ENCODE results near the gene UBL5.
"Not testable (repeated sequence)": the region's sequence is repeated elsewhere in the genome, so short reads cannot be mapped to it uniquely, and the experiment has no call there.

The UBL5 gene

DNA sequence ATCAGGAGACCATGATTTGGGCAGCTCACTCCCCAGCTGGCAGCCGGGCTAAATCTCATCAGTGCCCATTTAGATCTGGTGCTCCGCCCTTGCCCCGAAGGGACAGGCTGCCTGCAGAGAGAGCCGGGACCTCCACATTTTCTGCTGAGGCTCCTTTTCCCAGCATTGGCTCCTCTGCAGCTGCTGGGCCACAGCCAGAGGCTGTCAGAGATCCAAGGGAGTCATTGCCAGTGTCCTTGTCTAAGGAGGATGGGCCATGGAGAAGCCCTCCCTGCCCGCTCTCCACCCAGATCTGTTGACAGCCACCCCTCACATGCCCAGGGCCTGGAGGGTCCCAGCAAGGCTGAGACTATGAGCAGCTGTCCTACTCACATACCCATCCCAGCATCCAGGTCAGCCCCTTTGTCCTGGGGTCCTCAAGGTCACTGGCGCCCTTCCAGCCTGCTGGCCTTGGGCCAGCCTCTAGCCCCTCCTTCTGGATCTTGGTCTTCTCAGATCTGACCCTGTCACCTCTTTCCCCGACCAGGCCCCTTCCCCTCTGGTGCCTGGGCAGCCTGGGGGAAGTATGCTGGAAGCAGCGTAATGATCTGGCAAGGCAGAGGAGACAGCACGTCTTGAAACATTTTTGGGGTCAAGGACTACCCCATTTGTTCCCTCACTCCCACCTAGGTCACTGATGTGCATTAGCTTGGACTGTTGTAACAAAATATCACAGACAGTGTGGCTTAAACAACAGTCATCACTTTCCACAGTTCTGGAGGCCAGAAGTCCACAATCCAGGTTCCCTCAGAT, 15.3 kb downstream of the UBL5 start:
- peaks cover 48% of the 10 kb centered on the region for H3K36me3 ChIP-seq (ENCODE audit: control insufficient read depth, low read depth, low read length)

DNA sequence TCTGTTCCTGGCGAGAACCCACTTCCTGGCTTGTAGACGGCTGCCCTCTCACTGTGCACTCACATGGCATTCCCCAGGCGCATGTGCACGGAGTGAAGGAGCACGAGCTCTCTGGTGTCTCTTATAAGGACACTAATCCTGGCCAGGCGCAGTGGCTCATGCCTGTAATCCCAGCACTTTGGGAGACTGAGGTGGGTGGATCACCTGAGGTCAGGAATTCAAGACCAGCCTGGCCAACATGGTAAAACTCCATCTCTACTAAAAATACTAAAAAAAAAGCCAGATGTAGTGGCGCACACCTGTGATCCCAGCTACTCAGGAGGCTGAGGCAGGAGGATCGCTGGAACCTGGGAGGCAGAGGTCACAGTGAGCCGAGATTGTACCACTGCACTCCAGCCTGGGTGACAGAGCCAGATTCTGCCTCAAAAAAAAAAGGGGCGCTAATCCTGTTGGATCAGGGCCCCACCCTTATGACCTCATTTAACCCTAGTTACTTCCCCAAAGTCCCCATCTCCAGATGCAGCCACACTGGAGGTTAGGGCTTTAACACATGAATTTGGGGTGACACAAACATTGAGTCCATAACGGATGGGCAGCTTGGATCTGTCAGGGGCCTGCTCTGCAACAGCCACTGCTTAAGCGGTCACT, 16.0 kb downstream of the UBL5 start:
- not testable (repeated sequence) for H3K9me3 ChIP-seq (ENCODE audit: control insufficient read depth, low read depth, low read length); H3K4me1 ChIP-seq (ENCODE audit: control insufficient read depth, low read depth, low read length)
- H3K36me3 ChIP-seq (ENCODE audit: control insufficient read depth, low read depth, low read length): peaks cover 44% of the 10 kb centered on the region

More for the DNA sequence above, 15.3 kb downstream of the UBL5 start:
- H3K9ac ChIP-seq (ENCODE audit: low read length): no peak overlapping the region
- H3K4me3 ChIP-seq (ENCODE audit: low read length): no peak overlapping the region
- no peak overlapping the region for H3K27ac ChIP-seq (ENCODE audit: low read length)
- no peaks in the 10 kb centered on the region for H3K27me3 ChIP-seq (ENCODE audit: control insufficient read depth, insufficient read depth, low read length)
- H3K9me3 ChIP-seq (ENCODE audit: control insufficient read depth, low read depth, low read length): no peaks in the 10 kb centered on the region
- no peaks in the 10 kb centered on the region for H3K4me1 ChIP-seq (ENCODE audit: control insufficient read depth, low read depth, low read length)

DNA sequence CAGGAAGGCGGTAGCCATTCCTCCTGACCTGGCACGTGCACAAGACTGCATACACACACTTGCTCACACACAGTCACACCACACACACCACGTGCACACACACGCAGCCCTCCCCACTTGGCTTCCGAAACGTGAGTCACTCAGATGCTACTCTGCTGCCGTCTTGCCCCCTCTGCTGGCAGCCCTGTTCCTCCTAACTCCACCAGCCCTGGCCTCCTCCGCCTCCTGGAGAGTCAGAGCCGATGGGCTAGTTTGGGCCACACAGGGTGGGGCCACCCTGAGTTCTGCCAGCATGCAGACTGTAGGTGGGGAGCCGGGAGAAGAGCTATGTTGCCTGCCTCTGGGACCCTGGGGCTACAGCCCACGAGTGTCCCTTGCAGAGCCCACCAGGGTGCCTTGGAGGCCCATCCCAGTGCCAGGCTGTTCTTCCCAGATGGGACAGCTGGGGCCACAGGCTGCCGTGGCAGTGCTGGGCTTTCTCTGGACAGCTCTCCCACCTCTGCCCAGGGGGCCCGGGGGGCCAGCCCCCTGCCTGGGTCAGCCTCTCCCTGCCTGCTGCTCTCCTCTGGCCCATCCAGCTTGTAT, 19.5 kb downstream of the UBL5 start:
- H3K36me3 ChIP-seq (ENCODE audit: control insufficient read depth, low read depth, low read length): peaks cover 25% of the 10 kb centered on the region
- H3K4me1 ChIP-seq (ENCODE audit: control insufficient read depth, low read depth, low read length): no peaks in the 10 kb centered on the region
- no peak overlapping the region for H3K9ac ChIP-seq (ENCODE audit: low read length)
- no peak overlapping the region for H3K27ac ChIP-seq (ENCODE audit: low read length)
- no peaks in the 10 kb centered on the region for H3K27me3 ChIP-seq (ENCODE audit: control insufficient read depth, insufficient read depth, low read length)
- no peaks in the 10 kb centered on the region for H3K9me3 ChIP-seq (ENCODE audit: control insufficient read depth, low read depth, low read length)
- H3K4me3 ChIP-seq (ENCODE audit: low read length): no peak overlapping the region

More for the DNA sequence above, 16.0 kb downstream of the UBL5 start:
- H3K9ac ChIP-seq (ENCODE audit: low read length); H3K27me3 ChIP-seq (ENCODE audit: control insufficient read depth, insufficient read depth, low read length); H3K27ac ChIP-seq (ENCODE audit: low read length); H3K4me3 ChIP-seq (ENCODE audit: low read length): not testable (repeated sequence)

DNA sequence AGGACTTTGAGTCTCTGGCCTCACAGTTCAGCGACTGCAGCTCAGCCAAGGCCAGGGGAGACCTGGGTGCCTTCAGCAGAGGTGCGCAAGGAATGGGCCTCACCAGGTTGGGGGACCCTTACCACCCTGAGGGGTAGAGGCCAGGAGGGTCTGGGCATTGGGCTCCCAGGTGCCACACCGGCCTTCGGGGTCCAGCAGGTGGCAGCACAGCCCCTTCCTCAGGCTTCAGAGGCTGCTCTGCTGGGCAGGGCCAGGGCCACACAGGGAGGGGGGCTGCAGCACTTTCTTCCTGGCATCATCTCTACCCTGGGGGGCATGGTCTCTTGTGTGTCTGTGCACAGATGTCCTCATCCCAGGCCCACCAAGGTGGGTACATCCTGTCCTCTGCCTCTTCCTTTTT, 20.3 kb downstream of the UBL5 start:
- no peak overlapping the region for H3K9ac ChIP-seq (ENCODE audit: low read length)
- no peak overlapping the region for H3K4me3 ChIP-seq (ENCODE audit: low read length)
- H3K27me3 ChIP-seq (ENCODE audit: control insufficient read depth, insufficient read depth, low read length): no peaks in the 10 kb centered on the region
- no peaks in the 10 kb centered on the region for H3K9me3 ChIP-seq (ENCODE audit: control insufficient read depth, low read depth, low read length)
- peaks cover 17% of the 10 kb centered on the region for H3K36me3 ChIP-seq (ENCODE audit: control insufficient read depth, low read depth, low read length)
- H3K27ac ChIP-seq (ENCODE audit: low read length): no peak overlapping the region
- no peaks in the 10 kb centered on the region for H3K4me1 ChIP-seq (ENCODE audit: control insufficient read depth, low read depth, low read length)

DNA sequence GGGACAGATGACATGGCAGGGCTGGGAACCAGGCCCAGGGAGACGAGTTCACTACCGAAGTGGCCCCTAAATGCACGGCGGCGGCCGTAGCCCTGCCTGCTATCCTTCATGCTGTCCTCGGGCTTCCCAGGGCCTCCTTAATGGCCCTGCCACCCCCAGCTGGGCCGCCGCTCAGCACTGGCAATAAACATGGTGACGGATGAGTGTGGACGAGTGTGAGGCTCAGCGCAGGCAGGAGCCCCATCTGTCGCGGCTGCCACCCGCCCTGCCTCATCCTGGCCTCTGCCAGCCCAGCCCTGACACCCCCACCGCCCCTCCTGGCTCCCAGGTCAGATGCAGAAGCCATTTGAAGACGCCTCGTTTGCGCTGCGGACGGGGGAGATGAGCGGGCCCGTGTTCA, 21.0 kb downstream of the UBL5 start:
- no peaks in the 10 kb centered on the region for H3K9me3 ChIP-seq (ENCODE audit: control insufficient read depth, low read depth, low read length)
- H3K4me1 ChIP-seq (ENCODE audit: control insufficient read depth, low read depth, low read length): no peaks in the 10 kb centered on the region
- no peaks in the 10 kb centered on the region for H3K27me3 ChIP-seq (ENCODE audit: control insufficient read depth, insufficient read depth, low read length)
- H3K36me3 ChIP-seq (ENCODE audit: control insufficient read depth, low read depth, low read length): peaks cover 12% of the 10 kb centered on the region
- H3K4me3 ChIP-seq (ENCODE audit: low read length): no peak overlapping the region
- H3K9ac ChIP-seq (ENCODE audit: low read length): no peak overlapping the region
- no peak overlapping the region for H3K27ac ChIP-seq (ENCODE audit: low read length)

DNA sequence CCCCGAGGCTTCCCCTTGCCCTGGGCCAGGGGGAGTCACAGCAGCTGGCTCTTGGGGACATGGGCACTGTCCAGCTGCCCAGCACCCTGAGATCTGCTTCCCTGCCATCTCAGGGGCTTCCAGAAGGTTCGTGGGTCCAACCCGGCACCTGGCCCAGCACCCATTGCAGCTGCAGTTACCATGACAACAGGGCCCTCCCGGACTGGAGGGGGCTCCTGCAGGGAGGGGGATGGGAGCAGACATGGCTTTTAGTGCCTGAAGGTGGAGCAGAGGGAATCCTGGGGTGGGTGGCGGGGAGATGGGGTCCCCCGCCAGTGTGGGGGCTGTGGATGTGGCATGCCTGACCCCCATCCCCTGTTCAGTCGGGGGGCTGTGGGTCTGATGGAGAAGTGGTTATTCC, 22.1 kb downstream of the UBL5 start:
- H3K9ac ChIP-seq (ENCODE audit: low read length): no peak overlapping the region
- no peak overlapping the region for H3K27ac ChIP-seq (ENCODE audit: low read length)
- no peaks in the 10 kb centered on the region for H3K27me3 ChIP-seq (ENCODE audit: control insufficient read depth, insufficient read depth, low read length)
- no peak overlapping the region for H3K4me3 ChIP-seq (ENCODE audit: low read length)
- H3K36me3 ChIP-seq (ENCODE audit: control insufficient read depth, low read depth, low read length): peaks cover 9% of the 10 kb centered on the region
- H3K9me3 ChIP-seq (ENCODE audit: control insufficient read depth, low read depth, low read length): no peaks in the 10 kb centered on the region
- no peaks in the 10 kb centered on the region for H3K4me1 ChIP-seq (ENCODE audit: control insufficient read depth, low read depth, low read length)

DNA sequence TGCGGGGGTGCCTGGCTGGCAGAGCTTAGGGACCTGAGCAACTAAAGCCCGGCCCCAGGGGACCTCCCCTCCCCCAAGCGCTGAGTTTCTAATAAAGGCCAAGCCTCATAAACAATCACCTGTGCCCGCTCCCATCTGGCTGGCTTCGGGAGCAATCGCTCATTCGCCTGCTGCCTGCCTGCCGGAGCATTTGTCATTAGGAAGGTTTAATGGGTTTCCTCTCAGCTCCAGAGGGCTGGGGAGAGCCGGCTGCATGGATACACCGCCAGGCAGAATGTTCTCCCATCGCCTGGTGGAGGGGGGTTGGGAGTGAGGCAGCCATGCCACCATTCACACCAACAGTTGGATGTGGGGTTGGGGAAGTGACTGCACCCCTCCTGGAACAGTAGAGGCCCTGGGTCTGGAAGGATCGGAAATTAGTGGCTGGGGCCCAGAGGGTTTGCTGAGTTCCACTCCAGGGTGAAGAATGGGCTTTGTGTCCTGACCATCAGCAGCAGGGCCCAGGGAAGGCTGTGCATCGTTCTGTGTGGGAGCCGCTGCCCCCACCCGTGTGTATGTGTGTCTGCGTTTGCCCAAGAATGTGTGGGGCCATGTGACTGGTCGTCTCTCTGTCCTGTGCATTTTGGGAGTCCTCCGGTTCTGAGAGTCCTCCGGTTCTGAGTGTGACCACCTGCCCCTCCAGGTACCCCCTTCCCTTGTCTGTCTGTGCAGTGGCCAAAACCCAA, 22.7 kb downstream of the UBL5 start:
- Histone ChIP-seq H3K4me3 (ENCODE audit: low read length) (no peak overlapping the region), H3K9me3 (ENCODE audit: control insufficient read depth, low read depth, low read length) (no peaks in the 10 kb centered on the region), H3K27me3 (ENCODE audit: control insufficient read depth, insufficient read depth, low read length) (no peaks in the 10 kb centered on the region), H3K4me1 (ENCODE audit: control insufficient read depth, low read depth, low read length) (no peaks in the 10 kb centered on the region), H3K27ac (ENCODE audit: low read length) (no peak overlapping the region), H3K9ac (ENCODE audit: low read length) (no peak overlapping the region), H3K36me3 (ENCODE audit: control insufficient read depth, low read depth, low read length) (peaks cover 5% of the 10 kb centered on the region)

DNA sequence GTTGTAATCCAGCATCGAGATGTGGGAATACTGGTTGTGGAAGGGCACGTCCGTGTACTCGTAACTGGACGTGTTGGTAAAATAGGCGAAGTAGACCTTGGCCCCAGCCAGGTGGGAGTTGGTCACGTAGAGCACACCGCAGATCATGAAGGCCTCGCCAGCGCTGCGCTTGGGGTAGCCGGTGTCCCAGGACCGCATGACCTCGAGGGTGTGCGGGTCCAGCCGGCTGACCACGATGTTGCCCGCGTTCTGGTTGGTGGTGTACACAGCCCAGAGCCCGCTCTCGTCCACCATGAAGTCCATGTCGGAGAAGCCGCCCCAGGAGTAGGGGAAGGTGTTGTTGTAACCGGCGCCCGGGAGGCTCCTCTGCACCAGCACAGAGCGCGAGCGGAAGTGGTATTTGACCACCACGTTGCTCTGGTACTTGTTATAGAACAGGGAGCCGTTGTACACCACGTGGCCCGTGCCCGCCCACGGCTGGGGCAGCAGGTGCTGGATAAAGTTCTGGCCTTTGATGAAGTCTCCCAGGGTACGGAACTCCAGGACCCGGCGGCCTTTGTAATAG, 26.6 kb downstream of the UBL5 start:
- peaks cover 16% of the 10 kb centered on the region for H3K36me3 ChIP-seq (ENCODE audit: control insufficient read depth, low read depth, low read length)
- H3K27ac ChIP-seq (ENCODE audit: low read length): no peak overlapping the region
- H3K9ac ChIP-seq (ENCODE audit: low read length): no peak overlapping the region
- no peaks in the 10 kb centered on the region for H3K27me3 ChIP-seq (ENCODE audit: control insufficient read depth, insufficient read depth, low read length)
- H3K9me3 ChIP-seq (ENCODE audit: control insufficient read depth, low read depth, low read length): no peaks in the 10 kb centered on the region
- no peaks in the 10 kb centered on the region for H3K4me1 ChIP-seq (ENCODE audit: control insufficient read depth, low read depth, low read length)
- no peak overlapping the region for H3K4me3 ChIP-seq (ENCODE audit: low read length)

DNA sequence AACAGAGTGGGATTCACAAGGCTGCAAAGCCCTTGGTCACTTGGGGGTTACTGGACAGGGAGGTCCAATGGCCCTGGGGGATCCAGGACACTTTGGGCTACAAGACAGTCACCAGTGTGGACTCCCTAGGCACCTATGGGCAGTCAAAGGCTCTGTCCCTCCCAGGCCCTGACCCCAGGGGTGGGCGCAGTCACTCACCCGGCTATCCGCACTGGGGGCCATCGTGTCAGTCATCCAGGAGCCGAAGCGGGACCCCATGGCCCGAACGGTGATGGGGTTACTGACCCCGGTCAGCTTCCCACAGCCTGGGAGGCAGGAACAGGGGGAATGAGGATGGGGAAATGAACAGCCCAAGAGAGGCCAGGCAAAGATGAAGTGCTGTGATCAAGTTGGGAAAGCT, 28.9 kb downstream of the UBL5 start:
- Histone ChIP-seq H3K27ac (ENCODE audit: low read length) (no peak overlapping the region), H3K9ac (ENCODE audit: low read length) (no peak overlapping the region), H3K36me3 (ENCODE audit: control insufficient read depth, low read depth, low read length) (peaks cover 16% of the 10 kb centered on the region), H3K27me3 (ENCODE audit: control insufficient read depth, insufficient read depth, low read length) (no peaks in the 10 kb centered on the region), H3K4me3 (ENCODE audit: low read length) (no peak overlapping the region), H3K4me1 (ENCODE audit: control insufficient read depth, low read depth, low read length) (no peaks in the 10 kb centered on the region), H3K9me3 (ENCODE audit: control insufficient read depth, low read depth, low read length) (no peaks in the 10 kb centered on the region)

DNA sequence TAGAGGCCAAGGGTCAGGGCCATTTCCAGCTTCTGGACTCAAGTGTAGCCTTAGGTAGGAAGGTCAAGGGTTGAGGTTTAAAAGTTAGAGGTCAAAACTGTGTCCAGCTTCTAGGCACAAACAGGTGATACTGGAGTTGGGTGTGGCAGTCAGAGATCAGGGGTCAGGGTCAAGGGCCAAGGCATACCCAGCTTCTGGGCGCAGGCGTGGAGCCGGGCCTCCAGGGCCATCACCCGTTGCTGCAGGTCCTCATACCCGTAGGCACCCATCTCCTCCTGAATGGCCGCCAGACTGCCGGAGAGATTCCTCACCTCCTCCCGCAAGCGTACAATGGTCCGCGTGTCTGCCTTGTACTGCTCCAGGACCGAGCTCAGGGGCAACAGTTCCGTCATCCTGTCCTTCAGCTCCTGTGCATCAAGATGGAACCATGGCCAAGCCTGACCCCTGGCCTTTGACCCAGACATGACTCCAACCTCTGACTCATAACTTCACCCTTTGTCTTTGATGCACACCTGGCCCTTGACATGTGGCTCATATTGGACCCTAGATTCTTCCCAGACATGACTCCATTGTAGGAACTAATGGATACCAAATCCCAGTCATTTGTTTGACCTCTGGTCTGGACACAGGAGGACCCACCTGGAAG, 29.5 kb downstream of the UBL5 start:
- H3K9ac ChIP-seq (ENCODE audit: low read length): no peak overlapping the region

More for the DNA sequence above, 29.5 kb downstream of the UBL5 start:
- Histone ChIP-seq H3K4me3 (ENCODE audit: low read length) (no peak overlapping the region), H3K27ac (ENCODE audit: low read length) (no peak overlapping the region), H3K36me3 (ENCODE audit: control insufficient read depth, low read depth, low read length) (peaks cover 16% of the 10 kb centered on the region), H3K27me3 (ENCODE audit: control insufficient read depth, insufficient read depth, low read length) (no peaks in the 10 kb centered on the region), H3K4me1 (ENCODE audit: control insufficient read depth, low read depth, low read length) (no peaks in the 10 kb centered on the region), H3K9me3 (ENCODE audit: control insufficient read depth, low read depth, low read length) (no peaks in the 10 kb centered on the region)
